ENCODE results near the gene FNIP2.

DNA sequence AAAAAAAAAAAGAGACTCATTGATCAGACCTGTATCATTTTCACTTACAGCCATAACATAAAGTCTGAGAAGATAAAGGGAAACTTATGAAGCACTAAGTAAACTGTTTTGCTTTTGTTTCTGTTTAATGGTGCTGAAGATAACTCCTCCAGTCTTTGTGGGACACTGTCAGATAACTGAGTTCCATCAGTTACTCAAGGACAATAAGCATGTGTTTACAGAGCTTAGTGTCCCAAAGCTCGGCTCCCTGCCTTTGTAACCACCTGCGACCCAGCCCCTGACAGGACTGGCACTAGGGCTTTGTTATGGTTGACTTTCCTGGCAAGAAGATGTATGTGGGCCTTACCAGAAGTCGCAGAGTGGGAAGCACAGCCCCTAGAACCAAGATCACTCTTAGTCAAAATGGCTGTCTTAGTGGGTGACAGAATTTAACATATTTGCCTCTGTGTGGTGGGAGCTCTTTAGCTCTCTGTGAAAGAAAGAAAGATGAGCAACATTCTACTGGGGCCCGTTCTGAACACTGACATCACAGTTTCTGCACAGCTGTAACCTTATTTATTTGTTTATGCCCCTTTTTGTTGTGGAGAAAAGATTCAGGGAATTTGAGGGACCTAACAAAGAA is 68.1 kb downstream of the FNIP2 start:
- TF ChIP-seq, protein P1, sequence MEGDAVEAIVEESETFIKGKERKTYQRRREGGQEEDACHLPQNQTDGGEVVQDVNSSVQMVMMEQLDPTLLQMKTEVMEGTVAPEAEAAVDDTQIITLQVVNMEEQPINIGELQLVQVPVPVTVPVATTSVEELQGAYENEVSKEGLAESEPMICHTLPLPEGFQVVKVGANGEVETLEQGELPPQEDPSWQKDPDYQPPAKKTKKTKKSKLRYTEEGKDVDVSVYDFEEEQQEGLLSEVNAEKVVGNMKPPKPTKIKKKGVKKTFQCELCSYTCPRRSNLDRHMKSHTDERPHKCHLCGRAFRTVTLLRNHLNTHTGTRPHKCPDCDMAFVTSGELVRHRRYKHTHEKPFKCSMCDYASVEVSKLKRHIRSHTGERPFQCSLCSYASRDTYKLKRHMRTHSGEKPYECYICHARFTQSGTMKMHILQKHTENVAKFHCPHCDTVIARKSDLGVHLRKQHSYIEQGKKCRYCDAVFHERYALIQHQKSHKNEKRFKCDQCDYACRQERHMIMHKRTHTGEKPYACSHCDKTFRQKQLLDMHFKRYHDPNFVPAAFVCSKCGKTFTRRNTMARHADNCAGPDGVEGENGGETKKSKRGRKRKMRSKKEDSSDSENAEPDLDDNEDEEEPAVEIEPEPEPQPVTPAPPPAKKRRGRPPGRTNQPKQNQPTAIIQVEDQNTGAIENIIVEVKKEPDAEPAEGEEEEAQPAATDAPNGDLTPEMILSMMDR (IDR thresholded peaks at IDR 0.05): no peak
- no peak for TF ChIP-seq EZH2 (IDR thresholded peaks at IDR 0.05; ENCODE audit: borderline replicate concordance, insufficient read depth, low read depth, low read length, poor library complexity, severe bottlenecking)
